Right lobe of liver (tissue), 6 donors: Measurements from ENCODE around the gene NFATC1. TPM values are rescaled to one million over a fixed set of nuclear protein-coding genes. Genes with fewer than 3 reads are reported as not detected.

Source experiments
- ATAC-seq, 4 donors: fragments of 200-7000 bp; cut with Tn5 transposase; one replicate each; pipeline ENCODE4 v1.9.1; 2020; ENCODE audit warnings: mild to moderate bottlenecking in 4 of 4, moderate library complexity in 4 of 4
- DNase-seq, 3 donors: peaks; one replicate each; pipeline ENCODE4 v3.0.0-alpha.2; 2020
- H3K27ac ChIP-seq, 3 donors: fragments of 200-600 bp; one replicate each; pipeline ENCODE4 v1.8.0; 2022
- H3K27me3 ChIP-seq, 2 donors: fragments of 200-600 bp; one replicate each; pipeline ENCODE4 v1.8.0; 2022
- H3K36me3 ChIP-seq, 4 donors: fragments of 200-600 bp; sonication (generic) in 1 of 4; one replicate each; pipeline versions ENCODE4 v1.5.1 to v1.8.0; 2017 to 2022; ENCODE audit warnings: control low read depth in 1 of 4
- H3K4me1 ChIP-seq, 4 donors: fragments of 200-600 bp; sonication (generic) in 1 of 4; one replicate each; pipeline versions ENCODE4 v1.5.1 to v1.8.0; 2017 to 2022; ENCODE audit warnings: control low read depth in 1 of 4
- H3K4me3 ChIP-seq, 3 donors: fragments of 200-600 bp; one replicate each; pipeline ENCODE4 v1.8.0; 2022
- H3K9me3 ChIP-seq, 4 donors: fragments of 200-600 bp; sonication (generic) in 1 of 4; one replicate each; pipeline versions ENCODE4 v1.5.1 to v1.8.0; 2017 to 2022; ENCODE audit warnings: control low read depth in 1 of 4
- POLR2A ChIP-seq: fragments of 450-650 bp; IDR thresholded peaks from one replicate; pipeline ENCODE4 v1.6.1; 2017; ENCODE audit warnings: antibody characterized with exemption, mild to moderate bottlenecking
- WGBS: methylation state at CpG from one replicate; pipeline ENCODE4 v1.1.6; 2018; ENCODE audit warnings: low coverage, low lambda C conversion rate; ENCODE audit not compliant: insufficient coverage; ENCODE audit errors: missing lambda C conversion rate; 5-methylcytosine and 5-hydroxymethylcytosine counted together
- intact Hi-C, 2 donors: fragments of 100-400 bp; cut with DNase I; formaldehyde crosslinking; loops; one replicate each; pipeline versions ENCODE4 v1.11.2 to v1.14.1; 2022
- total RNA-seq, 6 experiments: library from RNA; depleted of rRNA in 2 of 6; stranded (reverse); fragments of >200 nt in 2 of 6; fragmentation: NEBNext Ultra II Directional in 3 of 6; extraction: Animal tissue kit (Norgen Biotek cat#: 25700) in 3 of 6; gene quantifications; one replicate each; pipeline versions ENCODE4 v1.1.0 to v1.2.4, GENCODE V29; 2016 to 2023
- TF ChIP-seq, protein P1 (sequence below), 4 donors: fragments of 200-600 bp in 3 of 4; fragments of 450-650 bp in 1 of 4; IDR thresholded peaks; one replicate each; pipeline versions ENCODE4 v1.5.1 to v1.8.0; 2016 to 2022; ENCODE audit warnings: antibody characterized with exemption in 4 of 4, mild to moderate bottlenecking in 2 of 4
- donor health status: DM: no; HTN: yes; CAD: no.
- donor health status: DM: no; HTN: no; CAD: no.
- donor health status: DM: no; HTN: no; CAD: no.
- donor health status: DM: no; HTN: yes; CAD: no.
- donor health status: DM: no; HTN: yes; CAD: no.

NFATC1 gene
- total RNA-seq, 6 experiments from 2014 or later: 1.00 to 4.3 (median 2.9) TPM

DNA sequence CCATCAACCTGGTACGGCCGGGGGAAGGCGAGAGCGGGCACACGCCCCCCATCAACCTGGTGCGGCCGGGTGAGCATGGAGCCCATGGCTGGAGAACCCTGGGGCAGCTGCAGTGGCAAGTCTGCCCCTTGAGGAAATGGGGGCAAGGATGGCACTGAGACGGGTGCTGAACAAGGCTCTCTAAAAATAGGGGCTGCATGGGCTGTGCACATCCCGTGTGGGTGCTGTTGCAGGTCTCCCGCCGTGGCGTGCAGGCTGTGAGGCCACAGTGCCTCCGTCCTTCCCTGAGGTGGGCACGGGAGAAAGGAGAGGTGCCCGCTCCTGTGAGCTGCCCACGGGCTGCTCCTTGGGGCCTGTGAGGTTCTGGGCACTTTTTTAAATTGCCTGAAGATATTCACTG is 99.2 kb downstream of the NFATC1 start:
- no peaks in the 10 kb centered on the region for H3K4me1 ChIP-seq
- ATAC-seq: no peak
- intact Hi-C loops: no loop called here
- no peak for TF ChIP-seq POLR2A
- TF ChIP-seq, protein P1, sequence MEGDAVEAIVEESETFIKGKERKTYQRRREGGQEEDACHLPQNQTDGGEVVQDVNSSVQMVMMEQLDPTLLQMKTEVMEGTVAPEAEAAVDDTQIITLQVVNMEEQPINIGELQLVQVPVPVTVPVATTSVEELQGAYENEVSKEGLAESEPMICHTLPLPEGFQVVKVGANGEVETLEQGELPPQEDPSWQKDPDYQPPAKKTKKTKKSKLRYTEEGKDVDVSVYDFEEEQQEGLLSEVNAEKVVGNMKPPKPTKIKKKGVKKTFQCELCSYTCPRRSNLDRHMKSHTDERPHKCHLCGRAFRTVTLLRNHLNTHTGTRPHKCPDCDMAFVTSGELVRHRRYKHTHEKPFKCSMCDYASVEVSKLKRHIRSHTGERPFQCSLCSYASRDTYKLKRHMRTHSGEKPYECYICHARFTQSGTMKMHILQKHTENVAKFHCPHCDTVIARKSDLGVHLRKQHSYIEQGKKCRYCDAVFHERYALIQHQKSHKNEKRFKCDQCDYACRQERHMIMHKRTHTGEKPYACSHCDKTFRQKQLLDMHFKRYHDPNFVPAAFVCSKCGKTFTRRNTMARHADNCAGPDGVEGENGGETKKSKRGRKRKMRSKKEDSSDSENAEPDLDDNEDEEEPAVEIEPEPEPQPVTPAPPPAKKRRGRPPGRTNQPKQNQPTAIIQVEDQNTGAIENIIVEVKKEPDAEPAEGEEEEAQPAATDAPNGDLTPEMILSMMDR (IDR thresholded peaks at IDR 0.05): no peak
- DNase-seq: peak in 2 of 3 donors; percentile 17 to 20
- H3K27me3 ChIP-seq: no peaks in the 10 kb centered on the region
- H3K9me3 ChIP-seq: peaks cover 0 to 4% (median 0%) of the 10 kb centered on the region in 4 donors
- no peak overlapping the region for H3K27ac ChIP-seq
- H3K36me3 ChIP-seq: no peaks in the 10 kb centered on the region
- no peak overlapping the region for H3K4me3 ChIP-seq
- WGBS: 60% methylated on average over 2 of the region's 16 CpGs

DNA sequence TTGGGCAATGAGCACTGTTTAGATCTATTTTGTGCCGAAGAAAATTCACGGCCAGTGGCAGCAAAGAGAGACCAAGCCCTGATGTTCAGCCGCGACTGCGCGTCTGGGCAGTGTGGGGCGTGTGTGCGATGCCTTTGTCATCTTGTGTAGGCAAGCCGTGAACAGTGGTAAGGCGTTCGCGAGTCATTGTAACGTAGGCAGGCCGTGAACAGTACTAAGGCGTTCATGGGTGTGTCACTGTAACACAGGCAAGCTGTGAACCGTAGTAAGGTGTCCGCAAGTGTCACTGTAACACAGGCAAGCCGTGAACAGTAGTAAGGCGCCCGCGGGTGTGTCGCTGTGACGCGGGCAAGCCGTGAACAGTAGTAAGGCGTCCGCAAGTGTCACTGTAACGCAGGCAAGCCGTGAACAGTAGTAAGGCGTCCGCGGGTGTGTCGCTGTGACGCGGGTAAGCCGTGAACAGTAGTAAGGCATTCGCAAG is 99.9 kb downstream of the NFATC1 start:
- Histone ChIP-seq H3K27me3 (no peaks in the 10 kb centered on the region), H3K4me1 (no peaks in the 10 kb centered on the region), H3K27ac (no peak overlapping the region), H3K9me3 (peaks cover 0 to 4% (median 0%) of the 10 kb centered on the region in 4 donors), H3K4me3 (no peak overlapping the region), H3K36me3 (no peaks in the 10 kb centered on the region)
- TF ChIP-seq POLR2A: no peak
- TF ChIP-seq, protein P1 (IDR thresholded peaks at IDR 0.05): no peak
- 93% methylated on average over 25 of the region's 37 CpGs for WGBS
- no peak for ATAC-seq
- intact Hi-C loops: no loop called here
- peak in 2 of 3 donors; percentile 28 to 36 for DNase-seq

DNA sequence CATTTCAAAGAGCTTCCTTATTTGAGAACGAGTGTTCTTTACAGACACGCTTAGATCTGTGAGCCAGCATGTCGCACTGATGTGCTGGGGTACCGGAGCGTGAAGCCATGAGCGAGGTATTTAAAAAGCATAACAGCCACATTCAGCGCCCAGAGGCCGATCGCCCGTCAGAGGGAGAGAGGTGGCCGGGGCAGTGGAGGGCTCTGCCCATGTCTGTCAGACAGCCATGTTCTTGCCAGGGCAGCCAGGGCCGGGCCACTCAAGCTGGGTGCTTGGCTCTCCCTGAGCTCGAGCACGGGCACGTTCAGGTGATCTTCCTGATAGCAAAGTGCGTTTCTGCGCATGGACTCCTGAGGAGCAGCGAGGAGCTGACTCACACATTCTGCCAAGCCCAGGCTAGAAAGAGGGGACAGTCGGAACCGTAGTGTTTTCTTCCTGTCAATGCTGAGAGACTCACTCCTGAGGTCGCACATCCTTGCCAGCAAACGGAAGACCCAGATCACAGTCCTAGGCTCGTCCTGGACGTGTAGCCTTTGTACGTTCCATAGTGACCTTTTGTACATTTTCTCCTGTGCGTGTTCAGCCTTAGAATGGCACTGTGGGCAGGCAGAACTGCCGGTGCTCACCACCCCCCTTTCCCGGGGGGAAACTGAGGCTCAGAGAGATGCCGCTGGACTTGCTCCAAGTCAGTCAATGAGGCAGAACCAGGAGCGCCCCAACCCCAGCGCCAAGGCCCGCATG is 100.7 kb downstream of the NFATC1 start:
- Histone ChIP-seq H3K4me3 (no peak overlapping the region), H3K36me3 (no peaks in the 10 kb centered on the region), H3K4me1 (no peaks in the 10 kb centered on the region), H3K27me3 (no peaks in the 10 kb centered on the region), H3K9me3 (peaks cover 0 to 4% (median 0%) of the 10 kb centered on the region in 4 donors), H3K27ac (no peak overlapping the region)
- no peak for TF ChIP-seq POLR2A
- TF ChIP-seq, protein P1 (IDR thresholded peaks at IDR 0.05): no peak
- WGBS: 93% methylated on average over 12 of the region's 32 CpGs
- intact Hi-C loops: no loop called here
- ATAC-seq (no peak), DNase-seq (peak in 2 of 3 donors; percentile 41 to 44)

DNA sequence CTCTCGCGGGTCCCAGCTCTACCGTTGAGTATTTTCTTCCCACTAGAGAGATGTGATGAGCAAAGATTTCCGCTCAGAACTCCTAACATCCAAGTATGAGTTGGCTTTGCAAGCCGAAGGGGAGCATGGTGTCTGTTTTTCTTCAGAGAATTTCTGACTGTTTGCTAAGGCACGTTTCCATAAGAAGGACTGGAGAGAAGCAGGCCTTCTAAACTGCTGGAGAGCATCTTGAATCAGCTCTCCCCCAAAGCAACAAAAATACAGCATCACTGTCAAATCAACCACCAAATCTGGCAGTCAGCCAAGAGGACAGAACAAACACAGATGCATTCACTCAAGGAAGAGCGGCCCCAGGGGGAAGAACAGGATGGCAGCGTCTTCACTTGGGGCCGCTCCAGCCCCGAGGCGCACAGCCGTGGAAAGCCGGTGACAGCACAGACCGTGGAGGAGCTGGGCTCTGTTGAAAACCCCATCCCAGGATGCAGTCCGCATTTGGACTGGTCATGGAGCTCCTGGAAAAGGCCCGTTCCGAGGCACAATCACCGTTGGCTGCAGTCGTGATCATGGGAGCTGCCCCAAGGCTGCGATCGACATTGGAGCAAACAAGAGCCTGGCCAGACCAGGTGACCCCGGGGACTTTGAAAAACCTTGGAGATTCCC is 101.4 kb downstream of the NFATC1 start:
- intact Hi-C loops: no loop called here
- no peak overlapping the region for H3K4me3 ChIP-seq
- ATAC-seq: peak in 1 of 4 donors; percentile 23
- H3K4me1 ChIP-seq: no peaks in the 10 kb centered on the region
- no peaks in the 10 kb centered on the region for H3K27me3 ChIP-seq
- H3K36me3 ChIP-seq: no peaks in the 10 kb centered on the region
- 74% methylated on average over 11 of the region's 22 CpGs for WGBS
- H3K9me3 ChIP-seq: peaks cover 0 to 4% (median 0%) of the 10 kb centered on the region in 4 donors
- DNase-seq: peak in 2 of 3 donors; percentile 33 to 41
- no peak for TF ChIP-seq POLR2A
- TF ChIP-seq, protein P1 (IDR thresholded peaks at IDR 0.05): no peak
- H3K27ac ChIP-seq: no peak overlapping the region
